T47D (cell line): ENCODE data around the gene TECPR1.

Source experiments
- DNase-seq, 2 experiments: peaks; one replicate each; pipeline versions ENCODE4 v3.0.0 to v3.0.0-alpha.2; 2011 to 2012; ENCODE audit warnings: low read depth in 1 of 2, low spot score in 1 of 2
- JUND ChIP-seq: IDR thresholded peaks from 2 replicates; pipeline ENCODE4 v1.6.1; 2012; ENCODE audit warnings: low read depth
- in situ Hi-C: cut with HindIII; loops from 2 replicates; pipeline ENCODE4 v1.10.0; 2016; ENCODE audit warnings: low sequenced_read_pairs, low pct_unique_long_range_greater_than_20kb

TECPR1 gene

GRCh38 chr7:98288064-98288823 is 36.2 kb upstream of the TECPR1 start:
- in situ Hi-C loops = no loop called here
- DNase-seq = no peak

GRCh38 chr7:98287486-98287959 is 35.5 kb upstream of the TECPR1 start:
- in situ Hi-C loops = no loop called here
- peak in 1 of 2 experiments; percentile 30 for DNase-seq
- TF ChIP-seq JUND = no peak

More at GRCh38 chr7:98288064-98288823, 36.2 kb upstream of the TECPR1 start:
- TF ChIP-seq JUND = no peak

GRCh38 chr7:98286701-98287485 is 34.9 kb upstream of the TECPR1 start:
- in situ Hi-C loops = no loop called here
- DNase-seq = no peak
- no peak for TF ChIP-seq JUND

- no peak for TF ChIP-seq JUND
- peak in 1 of 2 experiments; percentile 26 for DNase-seq
- in situ Hi-C loops = no loop called here
Measured at GRCh38 chr7:98286093-98286539, 34.1 kb upstream of the TECPR1 start.

- in situ Hi-C loops = no loop called here
Measured at GRCh38 chr7:98285157-98286092, 33.4 kb upstream of the TECPR1 start.

GRCh38 chr7:98284335-98285036 is 32.5 kb upstream of the TECPR1 start:
- DNase-seq = peak in 1 of 2 experiments; percentile 57
- no peak for TF ChIP-seq JUND
- in situ Hi-C loops = no loop called here

More at GRCh38 chr7:98285157-98286092, 33.4 kb upstream of the TECPR1 start:
- no peak for DNase-seq
- no peak for TF ChIP-seq JUND

- in situ Hi-C loops = no loop called here
- no peak for TF ChIP-seq JUND
- no peak for DNase-seq
Measured at GRCh38 chr7:98283887-98284222, 31.8 kb upstream of the TECPR1 start.

GRCh38 chr7:98283127-98283886 is 31.3 kb upstream of the TECPR1 start:
- TF ChIP-seq JUND = no peak
- in situ Hi-C loops = no loop called here
- DNase-seq = no peak

- in situ Hi-C loops = no loop called here
- DNase-seq = no peak
- no peak for TF ChIP-seq JUND
Measured at GRCh38 chr7:98282703-98283102, 30.7 kb upstream of the TECPR1 start.

- in situ Hi-C loops = no loop called here
- no peak for DNase-seq
- TF ChIP-seq JUND = no peak
Measured at GRCh38 chr7:98281757-98282606, 29.9 kb upstream of the TECPR1 start.
